ENCODE results near the gene CAMTA1. TPM values are rescaled to one million over a fixed set of nuclear protein-coding genes. Genes with fewer than 3 reads are reported as not detected.

Gene CAMTA1
- polyA plus RNA-seq, 1 donor (not counting 4 experiments of a cell fraction or from before 2014, with no cell fraction given), result 51.4 TPM

DNA sequence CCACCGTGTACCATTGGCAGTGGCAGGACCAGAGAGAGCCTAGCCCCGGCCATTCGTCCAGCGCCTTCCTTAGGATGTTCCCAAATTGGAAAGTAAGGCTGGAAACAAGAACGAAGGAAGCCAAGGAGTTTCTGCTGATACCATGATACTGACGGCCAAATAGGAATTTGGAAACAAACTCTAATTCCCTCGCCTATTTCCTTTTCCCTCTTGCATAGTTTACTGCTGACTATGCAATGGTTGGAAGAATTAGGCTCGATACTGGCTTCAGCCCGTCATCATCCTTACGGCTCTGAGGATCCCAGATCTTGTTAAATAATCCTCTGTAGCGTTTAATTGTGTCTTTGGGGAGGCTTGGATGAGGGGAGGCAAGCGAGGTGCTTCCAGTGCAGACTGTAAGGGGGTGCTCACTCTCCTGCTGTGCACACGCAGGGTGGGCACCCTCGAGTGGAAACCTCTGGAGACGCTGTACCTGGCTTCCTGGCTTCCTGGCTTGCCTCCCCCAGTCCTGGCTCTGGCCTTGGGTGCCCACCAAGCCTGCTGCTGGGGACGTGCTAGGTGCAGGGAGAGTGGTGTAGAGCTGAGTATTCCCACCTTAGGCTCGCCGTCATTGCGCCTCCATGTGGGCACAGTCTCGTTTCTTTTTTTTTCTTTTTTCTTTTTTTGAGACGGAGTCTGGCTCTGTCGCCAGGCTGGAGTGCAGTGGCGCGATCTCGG lies 27.4 kb upstream of the CAMTA1 start:
- H3K4me2 ChIP-seq (ENCODE audit: control insufficient read depth, extremely low read depth, insufficient read depth, low read depth, low read length), result no peak overlapping the region
- dilution Hi-C loops (cut with MboI; ENCODE audit: extremely low pct_ligation_motif_present, low sequenced_read_pairs), result no loop called here

DNA sequence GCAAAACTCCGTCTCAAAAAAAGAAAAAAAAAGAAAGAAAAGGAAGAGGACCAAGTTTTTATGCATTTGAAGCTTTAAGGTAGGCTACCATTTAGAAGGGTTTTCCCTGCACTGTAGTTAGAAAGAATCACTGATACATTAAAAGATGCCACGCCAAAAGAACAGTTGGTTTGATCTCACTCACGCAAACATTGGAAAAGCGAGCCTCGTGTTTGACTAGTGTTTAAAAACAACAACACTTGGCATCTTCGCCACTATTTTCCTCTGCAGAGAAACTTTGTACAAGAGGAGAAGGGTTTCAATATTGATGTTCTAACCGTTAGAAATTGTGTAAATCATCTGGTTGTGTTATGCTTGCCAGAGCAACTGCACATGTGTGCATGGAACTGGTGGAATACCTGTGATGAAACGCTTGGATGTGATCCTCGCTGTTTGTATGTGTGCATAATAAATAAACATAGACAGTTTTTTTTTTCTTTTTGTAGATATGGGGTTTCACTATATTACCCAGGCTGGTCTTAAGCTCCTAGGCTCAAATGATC lies 24.0 kb upstream of the CAMTA1 start:
- dilution Hi-C loops (cut with MboI; ENCODE audit: extremely low pct_ligation_motif_present, low sequenced_read_pairs), result no loop called here
- peaks cover 6% of the 10 kb centered on the region for H3K4me1 ChIP-seq (ENCODE audit: control insufficient read depth, extremely low read depth, insufficient read depth, low read length)
- no peak overlapping the region for H3K4me2 ChIP-seq (ENCODE audit: control insufficient read depth, extremely low read depth, insufficient read depth, low read depth, low read length)
- no peak overlapping the region for H3K4me3 ChIP-seq (ENCODE audit: control insufficient read depth in 2 of 3, extremely low read depth in 1 of 3, insufficient read depth in 2 of 3, low read depth in 1 of 3, low read length in 3 of 3)
- no peak overlapping the region for H3K9ac ChIP-seq (ENCODE audit: control insufficient read depth, extremely low read depth, insufficient read depth, low read length)
- no peaks in the 10 kb centered on the region for H3K9me3 ChIP-seq (ENCODE audit: control insufficient read depth, low read depth, low read length)
- FAIRE-seq (no peak), DNase-seq (ENCODE audit: low read depth, low spot score) (no peak)
- no peaks in the 10 kb centered on the region for H3K79me2 ChIP-seq (ENCODE audit: control insufficient read depth, insufficient read depth, low read length)
- TF ChIP-seq EZH2 (IDR thresholded peaks at IDR 0.05; ENCODE audit: low read length), result no peak
- TF ChIP-seq, protein P1, sequence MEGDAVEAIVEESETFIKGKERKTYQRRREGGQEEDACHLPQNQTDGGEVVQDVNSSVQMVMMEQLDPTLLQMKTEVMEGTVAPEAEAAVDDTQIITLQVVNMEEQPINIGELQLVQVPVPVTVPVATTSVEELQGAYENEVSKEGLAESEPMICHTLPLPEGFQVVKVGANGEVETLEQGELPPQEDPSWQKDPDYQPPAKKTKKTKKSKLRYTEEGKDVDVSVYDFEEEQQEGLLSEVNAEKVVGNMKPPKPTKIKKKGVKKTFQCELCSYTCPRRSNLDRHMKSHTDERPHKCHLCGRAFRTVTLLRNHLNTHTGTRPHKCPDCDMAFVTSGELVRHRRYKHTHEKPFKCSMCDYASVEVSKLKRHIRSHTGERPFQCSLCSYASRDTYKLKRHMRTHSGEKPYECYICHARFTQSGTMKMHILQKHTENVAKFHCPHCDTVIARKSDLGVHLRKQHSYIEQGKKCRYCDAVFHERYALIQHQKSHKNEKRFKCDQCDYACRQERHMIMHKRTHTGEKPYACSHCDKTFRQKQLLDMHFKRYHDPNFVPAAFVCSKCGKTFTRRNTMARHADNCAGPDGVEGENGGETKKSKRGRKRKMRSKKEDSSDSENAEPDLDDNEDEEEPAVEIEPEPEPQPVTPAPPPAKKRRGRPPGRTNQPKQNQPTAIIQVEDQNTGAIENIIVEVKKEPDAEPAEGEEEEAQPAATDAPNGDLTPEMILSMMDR (optimal IDR thresholded peaks at IDR 0.05 in 1 of 3, IDR thresholded peaks at IDR 0.05 in 1 of 3, conservative IDR thresholded peaks at IDR 0.05 in 1 of 3; ENCODE audit: extremely low read depth in 1 of 3, insufficient read depth in 2 of 3, low read length in 3 of 3), result no peak
- no peaks in the 10 kb centered on the region for H4K20me1 ChIP-seq (ENCODE audit: control insufficient read depth, extremely low read depth, insufficient read depth, low read length)
- H3K9me1 ChIP-seq (ENCODE audit: control insufficient read depth, extremely low read depth, insufficient read depth, low read length), result no peaks in the 10 kb centered on the region
- H3K36me3 ChIP-seq (ENCODE audit: control insufficient read depth in 2 of 2, extremely low read depth in 1 of 2, insufficient read depth in 2 of 2, low read length in 2 of 2), result no peaks in the 10 kb centered on the region
- no peak overlapping the region for H3K27ac ChIP-seq (ENCODE audit: control insufficient read depth, insufficient read depth, low read length)
- no peak overlapping the region for H2AFZ ChIP-seq (ENCODE audit: control insufficient read depth, low read length)
- H3K27me3 ChIP-seq (ENCODE audit: control insufficient read depth, extremely low read depth, insufficient read depth, low read length), result no peaks in the 10 kb centered on the region

More for the DNA sequence above, 27.4 kb upstream of the CAMTA1 start:
- H3K4me3 ChIP-seq (ENCODE audit: control insufficient read depth in 2 of 3, extremely low read depth in 1 of 3, insufficient read depth in 2 of 3, low read depth in 1 of 3, low read length in 3 of 3), result no peak overlapping the region
- no peaks in the 10 kb centered on the region for H3K79me2 ChIP-seq (ENCODE audit: control insufficient read depth, insufficient read depth, low read length)
- H4K20me1 ChIP-seq (ENCODE audit: control insufficient read depth, extremely low read depth, insufficient read depth, low read length), result no peaks in the 10 kb centered on the region
- DNase-seq (ENCODE audit: low read depth, low spot score) (no peak), FAIRE-seq (peak; percentile 49)
- no peaks in the 10 kb centered on the region for H3K27me3 ChIP-seq (ENCODE audit: control insufficient read depth, extremely low read depth, insufficient read depth, low read length)
- no peak for TF ChIP-seq EZH2 (IDR thresholded peaks at IDR 0.05; ENCODE audit: low read length)
- TF ChIP-seq, protein P1 (optimal IDR thresholded peaks at IDR 0.05 in 1 of 3, IDR thresholded peaks at IDR 0.05 in 1 of 3, conservative IDR thresholded peaks at IDR 0.05 in 1 of 3; ENCODE audit: extremely low read depth in 1 of 3, insufficient read depth in 2 of 3, low read length in 3 of 3), result peak in 1 of 3 experiments; percentile 11
- no peak overlapping the region for H3K27ac ChIP-seq (ENCODE audit: control insufficient read depth, insufficient read depth, low read length)
- H3K36me3 ChIP-seq (ENCODE audit: control insufficient read depth in 2 of 2, extremely low read depth in 1 of 2, insufficient read depth in 2 of 2, low read length in 2 of 2), result no peaks in the 10 kb centered on the region
- no peaks in the 10 kb centered on the region for H3K9me3 ChIP-seq (ENCODE audit: control insufficient read depth, low read depth, low read length)
- H3K4me1 ChIP-seq (ENCODE audit: control insufficient read depth, extremely low read depth, insufficient read depth, low read length), result peaks cover 18% of the 10 kb centered on the region
- H3K9ac ChIP-seq (ENCODE audit: control insufficient read depth, extremely low read depth, insufficient read depth, low read length), result no peak overlapping the region
- no peaks in the 10 kb centered on the region for H3K9me1 ChIP-seq (ENCODE audit: control insufficient read depth, extremely low read depth, insufficient read depth, low read length)
- H2AFZ ChIP-seq (ENCODE audit: control insufficient read depth, low read length), result no peak overlapping the region

All from keratinocyte (primary cell).